ENCODE results near the gene PTPRM.

PTPRM gene

GRCh38 chr18:7568426-7568825 lies 1.3 kb downstream of the PTPRM start:
- no peak for DNase-seq

- DNase-seq, result no peak
Observed at GRCh38 chr18:7571626-7572025, 4.5 kb downstream of the PTPRM start.

- no peak for DNase-seq
Observed at GRCh38 chr18:7572822-7573221, 5.7 kb downstream of the PTPRM start.

DNA sequence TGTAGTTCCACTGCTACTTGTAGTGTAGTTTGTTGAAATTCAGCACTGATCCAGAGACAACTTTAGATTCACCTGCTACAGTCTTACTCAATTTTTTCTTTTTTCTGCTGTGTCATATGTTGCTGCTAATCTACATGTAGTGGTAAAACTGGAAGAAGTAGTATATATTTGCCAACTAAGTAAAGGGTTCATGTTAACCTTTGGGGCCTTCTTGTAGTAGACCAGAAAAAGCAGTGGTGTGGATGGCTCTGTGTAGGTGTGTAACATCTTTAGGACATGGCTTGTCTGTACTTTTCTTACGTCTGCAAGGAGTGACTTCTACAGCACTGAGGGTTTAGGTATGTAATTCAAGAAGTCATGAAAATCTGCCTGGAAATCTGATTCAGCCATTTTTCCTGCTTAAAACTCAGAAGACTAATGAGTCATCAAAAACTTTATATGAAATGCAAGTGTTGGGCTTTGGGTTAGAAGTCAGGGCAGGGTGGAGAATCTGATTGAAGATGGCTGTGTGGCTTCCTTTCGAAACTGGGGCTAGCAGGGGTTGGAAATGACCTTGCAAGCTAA lies 8.4 kb downstream of the PTPRM start:
- no peak for DNase-seq

DNA sequence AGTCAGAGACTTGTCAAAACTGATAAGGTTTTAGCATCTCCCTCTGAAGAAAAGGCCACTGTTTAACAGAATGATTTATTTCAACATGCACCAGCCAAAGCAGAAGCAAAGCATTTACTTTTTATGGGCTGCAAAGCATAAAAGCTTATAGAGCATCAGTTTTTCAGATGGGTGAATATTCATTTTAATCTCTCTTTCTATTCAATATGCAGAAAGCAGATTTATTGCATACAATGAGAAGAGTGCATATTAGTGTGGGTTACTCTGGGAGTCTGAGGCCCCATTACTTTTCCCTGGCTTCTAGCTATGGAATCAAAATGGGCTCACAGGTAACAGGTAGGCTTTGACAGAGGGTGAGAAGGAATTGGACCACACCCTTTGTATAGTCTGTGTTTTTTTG lies 9.0 kb downstream of the PTPRM start:
- DNase-seq, result no peak

- no peak for DNase-seq
Observed at GRCh38 chr18:7576685-7577084, 9.6 kb downstream of the PTPRM start.

DNA sequence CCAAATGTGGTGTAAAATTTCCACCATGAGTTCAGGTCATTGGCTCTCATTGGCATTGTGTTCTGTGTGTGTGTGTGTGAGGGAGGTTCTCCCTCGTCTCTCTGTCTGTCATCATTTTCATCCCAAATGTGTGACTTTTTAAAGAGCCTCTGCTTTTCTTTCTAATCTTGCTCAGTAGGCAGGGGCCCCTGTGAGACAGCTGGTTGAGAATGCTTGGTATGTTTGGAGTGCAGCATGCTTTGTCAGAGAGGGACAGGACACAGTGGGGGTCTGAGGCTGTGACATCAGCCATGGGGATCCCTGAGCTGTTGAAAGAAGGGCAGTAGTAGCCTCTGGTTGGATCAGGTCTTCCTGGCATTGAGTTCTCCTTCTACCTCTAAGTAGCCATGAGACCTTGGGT lies 10.6 kb downstream of the PTPRM start:
- no peak for DNase-seq

DNA sequence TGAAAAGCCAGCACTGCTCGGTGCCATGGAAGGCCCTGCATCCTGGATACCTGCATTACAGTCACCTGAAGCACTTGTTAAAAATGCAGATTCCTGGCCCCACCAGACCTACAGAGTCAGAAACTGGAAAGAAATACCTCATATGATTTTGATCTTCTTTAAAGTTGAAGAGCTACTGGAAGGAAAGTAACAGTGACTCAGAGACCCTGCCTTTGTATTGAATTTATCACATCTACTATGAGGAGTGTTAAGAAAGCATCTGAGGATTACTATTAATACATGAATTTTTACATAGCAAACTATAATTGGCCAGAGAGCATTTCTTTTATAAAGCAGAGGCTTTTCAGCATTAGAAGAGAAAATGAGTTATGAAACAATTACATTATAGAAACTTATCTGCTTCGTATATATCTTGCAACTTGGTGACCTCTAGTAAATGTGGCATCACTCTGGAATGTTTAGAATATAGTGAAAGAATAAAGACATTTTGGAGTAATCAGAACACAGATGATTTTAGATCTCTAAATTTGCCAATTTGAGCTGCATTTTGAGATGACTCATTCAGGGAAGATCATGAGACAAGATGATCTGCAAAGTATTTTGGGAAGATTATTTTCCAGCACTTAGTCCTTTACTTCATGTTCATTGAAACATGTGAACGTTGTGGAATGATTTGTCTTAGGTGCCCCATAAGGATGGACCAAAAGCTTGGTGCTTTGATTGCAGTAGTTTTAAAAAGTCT lies 12.2 kb downstream of the PTPRM start:
- no peak for DNase-seq

DNA sequence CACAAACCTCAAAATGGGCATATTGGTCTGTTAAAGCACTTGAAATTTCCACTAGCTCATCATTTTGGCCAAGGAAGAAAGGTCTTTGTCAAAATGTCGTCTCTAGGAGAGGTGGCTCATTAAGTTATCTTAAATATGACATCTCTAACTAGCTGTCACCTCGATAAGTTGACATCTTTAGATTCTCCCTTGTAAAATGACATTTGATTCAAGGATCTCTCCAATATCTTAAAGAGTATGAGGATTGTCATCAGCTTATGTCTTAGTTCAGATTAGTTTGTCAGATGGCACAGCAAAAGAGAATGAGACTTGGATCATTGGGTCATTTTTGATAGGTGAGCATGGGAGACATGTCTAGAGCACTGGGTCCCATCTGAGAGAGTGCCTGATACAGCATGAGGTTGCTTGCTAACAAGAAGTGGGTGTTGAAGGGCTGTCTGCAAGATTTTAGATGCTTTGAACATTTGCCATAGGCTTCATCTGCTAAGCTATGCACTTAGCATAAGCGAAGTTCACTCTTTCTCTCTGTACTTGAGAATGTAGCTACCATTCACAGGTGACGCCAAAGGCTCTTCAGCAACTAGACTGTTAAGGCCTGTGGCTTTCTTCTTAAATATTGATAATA lies 12.9 kb downstream of the PTPRM start:
- DNase-seq, result no peak

GRCh38 chr18:7584646-7585275 lies 17.6 kb downstream of the PTPRM start:
- DNase-seq, result no peak

GRCh38 chr18:7585276-7585670 lies 18.2 kb downstream of the PTPRM start:
- no peak for DNase-seq

DNA sequence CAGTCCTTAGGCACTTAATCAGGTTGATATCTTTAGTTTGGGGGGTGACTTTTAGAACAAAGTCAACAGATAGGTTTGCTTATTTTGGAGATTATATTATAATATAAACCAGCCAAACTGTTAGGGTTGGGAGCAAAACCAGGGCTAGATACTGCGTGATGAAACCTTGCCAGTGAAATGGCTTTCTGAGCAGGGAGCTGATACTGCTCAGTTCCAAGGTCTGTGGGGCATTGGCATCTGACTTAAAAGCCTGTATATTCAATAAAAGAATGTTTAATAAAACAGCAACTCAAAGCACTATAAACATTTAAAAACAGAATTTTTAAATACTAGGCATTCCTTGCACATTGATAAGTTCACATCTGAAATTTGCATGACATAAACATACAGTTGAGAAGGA lies 19.3 kb downstream of the PTPRM start:
- DNase-seq, result no peak

DNA sequence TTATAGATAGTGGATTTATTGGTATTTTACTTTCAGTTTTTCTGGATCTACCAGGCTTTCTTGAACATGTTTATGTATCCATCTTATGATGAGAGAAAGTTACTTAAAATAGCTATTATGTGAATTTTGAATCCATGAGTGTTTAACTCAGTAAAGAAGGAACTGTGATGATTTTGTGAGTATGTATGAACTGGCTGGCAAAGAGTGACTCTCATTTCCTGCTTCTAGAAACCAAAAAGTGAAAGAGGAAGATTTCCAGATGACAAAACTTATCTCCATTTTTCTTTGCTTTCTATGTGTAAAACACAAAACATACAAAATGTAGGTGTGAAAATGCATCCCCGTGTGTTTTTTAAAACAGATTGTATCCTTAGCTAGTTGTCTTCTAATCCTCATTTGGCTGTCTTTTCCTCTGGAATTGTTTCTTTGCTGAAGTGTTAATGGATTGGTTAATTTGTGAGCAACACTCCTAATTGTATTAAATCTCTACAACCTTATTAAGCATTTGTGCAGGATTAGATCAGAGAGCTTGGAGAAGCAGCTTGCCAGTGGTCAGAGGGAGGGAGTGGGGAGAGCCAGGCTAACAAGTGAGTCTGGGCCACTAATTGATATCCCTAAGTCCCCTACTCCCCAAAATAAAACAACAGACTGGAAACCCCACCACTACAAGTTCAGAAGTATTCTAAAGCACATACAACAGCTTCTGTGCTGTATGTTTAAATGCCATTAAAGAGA lies 23.9 kb downstream of the PTPRM start:
- no peak for DNase-seq

DNA sequence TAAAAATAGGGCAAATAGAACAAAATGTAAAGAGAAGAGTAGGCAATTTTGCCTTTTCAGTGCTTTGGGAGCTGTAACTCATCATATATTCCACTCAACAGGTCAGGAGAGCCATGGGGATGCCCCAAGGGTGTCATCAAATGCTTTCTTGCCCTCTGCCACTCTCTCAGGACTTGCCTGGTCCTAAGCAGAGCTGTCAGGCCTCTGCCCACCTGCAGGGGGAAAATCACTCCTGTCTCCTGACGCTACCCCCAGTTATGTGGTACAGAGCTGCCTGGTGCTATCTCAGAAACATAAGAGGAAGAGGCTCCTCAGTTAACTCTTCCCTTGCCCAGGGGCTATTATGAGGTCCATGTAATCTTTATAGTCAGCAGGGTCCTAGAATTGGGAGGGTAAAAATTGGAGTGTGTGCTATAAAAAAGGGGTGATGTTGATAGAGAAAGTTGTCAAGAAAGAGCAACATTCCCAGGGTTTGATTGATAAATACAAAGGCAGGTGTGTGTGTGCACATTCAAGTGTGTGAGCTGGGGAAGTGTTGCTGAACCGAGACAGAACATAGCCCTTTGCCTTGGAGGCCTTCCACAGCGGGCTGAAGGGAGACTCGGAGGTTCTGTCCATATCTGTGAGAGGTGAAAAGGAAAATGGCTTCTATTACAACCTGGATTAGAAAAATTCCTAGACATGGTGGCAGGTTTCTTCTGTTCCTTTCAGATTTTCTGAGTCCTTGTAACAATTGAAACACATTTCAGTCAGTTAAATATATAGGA lies 25.4 kb downstream of the PTPRM start:
- no peak for DNase-seq

- no peak for DNase-seq
Observed at GRCh38 chr18:7593218-7593819, 26.2 kb downstream of the PTPRM start.

GRCh38 chr18:7596147-7596546 lies 29.0 kb downstream of the PTPRM start:
- no peak for DNase-seq

DNA sequence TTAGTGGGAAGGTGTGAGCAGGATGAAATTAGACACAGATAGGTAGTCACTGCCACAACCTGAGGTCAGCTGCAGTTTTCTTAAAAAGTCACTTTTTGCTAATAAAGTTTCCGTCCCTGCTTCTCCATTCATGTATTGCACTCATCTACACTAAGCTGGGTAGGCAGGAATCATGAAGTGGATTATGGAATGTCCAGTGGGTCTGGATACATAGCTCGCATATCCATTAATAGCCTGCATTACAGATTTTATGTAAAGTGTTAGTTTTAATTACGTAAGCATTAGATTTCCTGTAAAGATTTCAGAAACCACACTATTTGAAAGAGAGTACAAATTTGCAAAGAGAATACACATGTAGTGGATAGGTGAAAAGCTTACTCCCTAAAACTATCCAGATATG lies 30.4 kb downstream of the PTPRM start:
- no peak for DNase-seq

GRCh38 chr18:7598167-7599047 lies 31.3 kb downstream of the PTPRM start:
- DNase-seq, result no peak

- no peak for DNase-seq
Observed at GRCh38 chr18:7600036-7600435, 32.9 kb downstream of the PTPRM start.

DNA sequence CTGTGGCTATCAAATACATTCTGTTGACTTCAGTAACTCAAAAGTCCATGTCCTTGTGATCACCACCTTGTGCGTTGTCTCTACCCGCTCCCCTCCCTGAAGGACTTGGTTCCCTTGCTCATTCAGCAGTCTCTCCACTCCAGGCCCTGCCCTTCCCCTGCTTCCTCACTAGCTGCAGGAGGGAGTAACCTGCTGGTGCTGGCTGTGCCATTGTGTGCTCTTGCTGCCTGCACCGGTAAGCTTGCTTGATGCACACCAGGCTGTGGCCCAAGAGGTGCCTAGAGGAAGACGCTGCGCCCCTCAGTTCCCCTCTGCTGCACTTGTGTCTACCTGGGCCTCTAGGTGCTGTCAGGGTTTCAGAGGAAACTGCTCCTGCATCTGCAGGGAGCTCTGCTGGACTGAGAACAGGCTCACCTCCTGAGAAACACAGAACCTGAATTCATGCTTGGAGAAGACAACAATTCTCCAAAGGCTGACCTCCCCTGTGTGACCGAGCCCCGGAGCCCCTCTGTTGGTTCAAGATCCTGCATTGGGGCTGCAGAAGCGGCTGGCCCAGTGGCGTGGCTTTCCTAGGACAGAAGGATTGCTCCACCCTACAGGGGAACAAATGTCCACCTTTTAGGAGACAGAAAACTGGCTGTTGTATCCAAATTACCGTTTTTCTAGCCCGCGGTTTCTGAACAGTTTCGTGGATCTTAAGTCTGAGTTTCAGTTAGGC lies 33.6 kb downstream of the PTPRM start:
- no peak for DNase-seq
